K562 (cell line): ENCODE data around the gene CD68. TPM values are rescaled to one million over a fixed set of nuclear protein-coding genes. Genes with fewer than 3 reads are reported as not detected.

ENCODE experiments used
- CEBPB ChIP-seq: fragments of 450-650 bp; IDR thresholded peaks from 2 replicates; pipeline ENCODE4 v1.6.1; 2016; ENCODE audit warnings: missing genetic modification characterization, missing compliant biosample characterization
- CUX1 ChIP-seq: fragments of 200-800 bp; sonication (Bioruptor generic); IDR thresholded peaks from 2 replicates; pipeline ENCODE4 v1.6.1; 2016; ENCODE audit warnings: missing genetic modification characterization, missing compliant biosample characterization
- RFX1 ChIP-seq: fragments of 450-650 bp; IDR thresholded peaks from 2 replicates; pipeline ENCODE4 v1.6.1; 2016; ENCODE audit warnings: mild to moderate bottlenecking, moderate library complexity
- SPI1 ChIP-seq: IDR thresholded peaks from 2 replicates; pipeline ENCODE4 v1.6.1; 2011; ENCODE audit warnings: low read depth, low read length, control low read depth, borderline replicate concordance
- USF1 ChIP-seq: sonication (generic); formaldehyde crosslinking; IDR thresholded peaks from 2 replicates; pipeline ENCODE4 v1.9.0; 2022; ENCODE audit warnings: mild to moderate bottlenecking, missing genetic modification reagents
- ZBTB40 ChIP-seq, 2 experiments: fragments of 450-650 bp in 1 of 2; sonication (generic) in 1 of 2; formaldehyde crosslinking in 1 of 2; IDR thresholded peaks; 2 replicates each; pipeline versions ENCODE4 v1.7.1 to v1.9.0; 2016 to 2022; ENCODE audit warnings: inconsistent platforms in 1 of 2, mild to moderate bottlenecking in 1 of 2, missing genetic modification reagents in 1 of 2
- ZNF146 ChIP-seq: IDR thresholded peaks from one replicate; pipeline ENCODE4 v1.6.1; 2018; ENCODE audit warnings: missing compliant biosample characterization; ENCODE audit not compliant: unreplicated experiment
- ZNF655 ChIP-seq: fragments of 250-450 bp; sonication (Bioruptor Pico); IDR thresholded peaks from 2 replicates; pipeline ENCODE4 v1.5.0; 2021
- ZNF77 ChIP-seq: fragments of 250-450 bp; sonication (Bioruptor Pico); IDR thresholded peaks from 2 replicates; pipeline ENCODE4 v1.5.0; 2020
- polyA plus RNA-seq, 8 experiments: library from polyadenylated mRNA; depleted of rRNA in 4 of 8; stranded (reverse) in 5 of 8; unstranded in 3 of 8; fragments of >200 nt; fragmentation: Nextera tagmentation in 2 of 8; fragmentation: Illumina TruSeq in 1 of 8; extraction: Ambion mirVana in 2 of 8; extraction: Trizol in 1 of 8; gene quantifications; 2 replicates each; pipeline versions ENCODE4 v1.2.1 to v1.2.3, GENCODE V29; 2011 to 2014; ENCODE audit warnings: inconsistent platforms in 1 of 8, missing spikeins in 1 of 8
- total RNA-seq, 7 experiments: library from RNA; depleted of rRNA in 6 of 7; stranded (reverse); fragments of >200 nt in 6 of 7; fragmentation: Illumina TruSeq in 2 of 7; extraction: Trizol in 2 of 7; gene quantifications; 2 replicates each; pipeline versions ENCODE4 v1.2.1 to v1.2.3, GENCODE V29; 2011 to 2021; ENCODE audit warnings: low replicate concordance in 1 of 7

The CD68 gene
- total and polyA plus RNA-seq, 9 of the 15 experiments (the other 6 are each of a cell fraction or from before 2014, with no cell fraction given): 28.2 to 89.8 (median 37.7) TPM

- TF ChIP-seq SPI1 (peak; percentile 80; the same call in 1 of the 2 replicates), ZNF77 (CRISPR knock-in tag) (0 out of 2 replicates have a peak, but pooled peaks have one; percentile 35), RFX1 (peak; percentile 88), USF1 (CRISPR knock-in tag) (peak; percentile 68), CEBPB (tag) (peak; percentile 89), ZNF655 (0 out of 2 replicates have a peak, but pooled peaks have one; percentile 9), ZBTB40 (IDR thresholded peaks at IDR 0.05) (peak; percentile 55), ZBTB40 (CRISPR knock-in tag; IDR thresholded peaks at IDR 0.05) (no peak), ZNF146 (no peak), CUX1 (no peak)
Observed at GRCh38 chr17:7579001-7579833, at the start of gene CD68 (continued).
